GM21447 (cell line): ENCODE results near the gene LOXHD1.

ENCODE experiments used
- ATAC-seq: cut with Tn5 transposase; IDR thresholded peaks from one replicate; pipeline ENCODE4 v1.9.1; 2021; ENCODE audit not compliant: unreplicated experiment

The LOXHD1 gene

GRCh38 chr18:46554406-46555080, 102.5 kb downstream of the LOXHD1 start:
- no peak for ATAC-seq

- no peak for ATAC-seq
Observed at GRCh38 chr18:46550609-46551008, 106.4 kb downstream of the LOXHD1 start.

- no peak for ATAC-seq
Observed at GRCh38 chr18:46547520-46547919, 109.5 kb downstream of the LOXHD1 start.

GRCh38 chr18:46546111-46546640, 110.8 kb downstream of the LOXHD1 start:
- ATAC-seq = no peak

- no peak for ATAC-seq
Observed at GRCh38 chr18:46542545-46542944, 114.5 kb downstream of the LOXHD1 start.

- no peak for ATAC-seq
Observed at GRCh38 chr18:46541626-46542189, 115.3 kb downstream of the LOXHD1 start.

GRCh38 chr18:46538376-46538775, 118.6 kb downstream of the LOXHD1 start:
- no peak for ATAC-seq

GRCh38 chr18:46536215-46536874, 120.7 kb downstream of the LOXHD1 start:
- ATAC-seq = no peak

GRCh38 chr18:46531482-46531881, 125.5 kb downstream of the LOXHD1 start:
- ATAC-seq = no peak

GRCh38 chr18:46528037-46528436, 129.0 kb downstream of the LOXHD1 start:
- ATAC-seq = no peak

- ATAC-seq = no peak
Observed at GRCh38 chr18:46519870-46520269, 137.2 kb downstream of the LOXHD1 start.

GRCh38 chr18:46518438-46518837, 138.6 kb downstream of the LOXHD1 start:
- no peak for ATAC-seq

GRCh38 chr18:46516555-46516954, 140.5 kb downstream of the LOXHD1 start:
- ATAC-seq = no peak

- ATAC-seq = no peak
Observed at GRCh38 chr18:46510386-46510785, 146.6 kb downstream of the LOXHD1 start.

- no peak for ATAC-seq
Observed at GRCh38 chr18:46509530-46509929, 147.5 kb downstream of the LOXHD1 start.

- no peak for ATAC-seq
Observed at GRCh38 chr18:46506974-46507586, 149.9 kb downstream of the LOXHD1 start.

- ATAC-seq = no peak
Observed at GRCh38 chr18:46502444-46502843, 154.6 kb downstream of the LOXHD1 start.

- ATAC-seq = no peak
Observed at GRCh38 chr18:46497129-46497528, 159.9 kb downstream of the LOXHD1 start.

GRCh38 chr18:46488471-46489213, 168.4 kb downstream of the LOXHD1 start:
- no peak for ATAC-seq

- no peak for ATAC-seq
Observed at GRCh38 chr18:46485675-46486194, 171.3 kb downstream of the LOXHD1 start.

GRCh38 chr18:46484971-46485370, 172.0 kb downstream of the LOXHD1 start:
- no peak for ATAC-seq
